HepG2 (cell line): ENCODE data around the gene CBL. TPM values are rescaled to one million over a fixed set of nuclear protein-coding genes. Genes with fewer than 3 reads are reported as not detected.

Experiments used
- ATAC-seq: fragments of 200-7000 bp; cut with Tn5 transposase; 3 replicates; pipeline ENCODE4 v1.9.1; 2020; ENCODE audit warnings: mild to moderate bottlenecking, moderate library complexity
- BruUV-seq: library from RNA; stranded (reverse); fragments of 400-500 nt; replicated peaks from 2 replicates; lab custom pipeline; 2021; lab: Mats Ljungman, UMichigan
- CTCF ChIA-PET: fragments of 300-600 bp; formaldehyde crosslinking; extraction: SDS; loops from one replicate; lab custom pipeline; 2021; ENCODE audit warnings: low total read pairs, inconsistent platforms, low intra/inter-chr PET ratio; lab: Yijun Ruan, JAX
- POLR2A ChIA-PET: fragments of 350-600 bp; sonication (Branson Sonifier 250); formaldehyde crosslinking; loops from one replicate; lab custom pipeline; 2020; ENCODE audit warnings: antibody characterized with exemption, inconsistent platforms; lab: Yijun Ruan, JAX
- DNase-seq: peaks from one replicate; pipeline ENCODE4 v3.0.0-alpha.2; 2015; ENCODE audit warnings: low spot score
- FAIRE-seq: peaks from 3 replicates; lab custom pipeline; 2011; peaks lifted over from hg19 to GRCh38; lab: Jason Lieb, UNC
- H2AFZ ChIP-seq: one replicate; pipeline ENCODE4 v1.6.1; 2011; ENCODE audit warnings: low read length, inconsistent platforms
- H3K27ac ChIP-seq: fragments of 300-600 bp; 3 replicates; pipeline ENCODE4 v1.8.0; 2011; ENCODE audit warnings: mixed run types, mild to moderate bottlenecking, mixed read lengths, low read length, inconsistent platforms; ENCODE audit not compliant: insufficient read depth; ENCODE audit errors: extremely low read length
- H3K27me3 ChIP-seq, 2 experiments: fragments of 200-600 bp in 1 of 2; 2 replicates in 1 of 2; 3 replicates in 1 of 2; pipeline versions ENCODE4 v1.6.0 to v1.8.0; 2011; ENCODE audit warnings: low read length in 2 of 2, mild to moderate bottlenecking in 2 of 2, moderate library complexity in 2 of 2, inconsistent platforms in 1 of 2; ENCODE audit not compliant: insufficient read depth in 2 of 2, control insufficient read depth in 1 of 2
- H3K36me3 ChIP-seq, 2 experiments: fragments of 200-600 bp in 1 of 2; replicated peaks in 1 of 2; 2 replicates in 1 of 2; 3 replicates in 1 of 2; pipeline versions ENCODE4 v1.5.1 to v1.8.0; 2011; ENCODE audit warnings: low read length in 2 of 2, inconsistent platforms in 1 of 2; ENCODE audit not compliant: insufficient read depth in 2 of 2, control insufficient read depth in 1 of 2
- H3K4me1 ChIP-seq: 2 replicates; pipeline ENCODE4 v1.5.1; 2012; ENCODE audit warnings: low read length, inconsistent platforms; ENCODE audit not compliant: insufficient read depth
- H3K4me2 ChIP-seq: 2 replicates; pipeline ENCODE4 v1.6.0; 2011; ENCODE audit warnings: low read depth, low read length, inconsistent platforms
- H3K4me3 ChIP-seq, 3 experiments: fragments of 200-600 bp in 1 of 3; sonication (generic), shearing (Covaris generic) in 1 of 3; replicated peaks in 1 of 3; 2 replicates each; pipeline ENCODE4 v1.5.1; 2011 to 2016; ENCODE audit warnings: low read length in 3 of 3, inconsistent platforms in 2 of 3, low read depth in 2 of 3, mild to moderate bottlenecking in 2 of 3, control low read depth in 1 of 3, mixed read lengths in 1 of 3; ENCODE audit not compliant: insufficient read depth in 1 of 3
- H3K79me2 ChIP-seq: one replicate; pipeline ENCODE4 v1.6.1; 2011; ENCODE audit warnings: low read length, inconsistent platforms; ENCODE audit not compliant: insufficient read depth
- H3K9ac ChIP-seq: 2 replicates; pipeline ENCODE4 v1.6.0; 2011; ENCODE audit warnings: mild to moderate bottlenecking, low read depth, low read length, inconsistent platforms; ENCODE audit not compliant: insufficient read depth
- H3K9me3 ChIP-seq: 2 replicates; pipeline ENCODE4 v1.5.1; 2012; ENCODE audit warnings: mild to moderate bottlenecking, low read length
- H4K20me1 ChIP-seq: 2 replicates; pipeline ENCODE4 v1.6.0; 2011; ENCODE audit warnings: inconsistent platforms, mild to moderate bottlenecking, low read length, moderate library complexity; ENCODE audit not compliant: insufficient read depth
- AGO2 ChIP-seq: fragments of 200-400 bp; formaldehyde crosslinking; optimal IDR thresholded peaks from 2 replicates; pipeline ENCODE3; 2017; ENCODE audit warnings: mild to moderate bottlenecking, low read depth, low read length, moderate library complexity
- NBN ChIP-seq: fragments of 450-650 bp; conservative IDR thresholded peaks from 2 replicates; pipeline ENCODE4 v1.6.1; 2017
- POLR2A ChIP-seq, 2 experiments: IDR thresholded peaks; 2 replicates each; pipeline ENCODE4 v1.6.1; 2011; ENCODE audit warnings: low read depth in 2 of 2, low read length in 2 of 2, mild to moderate bottlenecking in 1 of 2, moderate library complexity in 1 of 2; ENCODE audit not compliant: insufficient read depth in 1 of 2
- RBFOX2 ChIP-seq: fragments of 200-400 bp; formaldehyde crosslinking; IDR thresholded peaks from 2 replicates; pipeline ENCODE4 v1.6.1; 2017; ENCODE audit warnings: low read depth, mild to moderate bottlenecking, low read length
- ZC3H13 ChIP-seq: sonication (generic); formaldehyde crosslinking; IDR thresholded peaks from 2 replicates; pipeline ENCODE4 v1.8.1; 2023; ENCODE audit warnings: mild to moderate bottlenecking, missing genetic modification reagents, moderate library complexity
- ZNF317 ChIP-seq: sonication (generic); formaldehyde crosslinking; IDR thresholded peaks from 2 replicates; pipeline ENCODE4 v1.5.0; 2020; ENCODE audit warnings: mild to moderate bottlenecking, missing genetic modification reagents
- WGBS: methylation state at CpG from one replicate; pipeline ENCODE4 v1.1.6; 2017; ENCODE audit warnings: low lambda C conversion rate; 5-methylcytosine and 5-hydroxymethylcytosine counted together
- in situ Hi-C: cut with HindIII; loops from 2 replicates; pipeline ENCODE4 v1.10.0; 2017; ENCODE audit warnings: low pct_unique_long_range_greater_than_20kb; ENCODE audit not compliant: extremely low pct_ligation_motif_present
- intact Hi-C: fragments of 100-400 bp; cut with micrococcal nuclease; formaldehyde crosslinking; loops from one replicate; pipeline ENCODE4 v1.10.0; 2022; ENCODE audit not compliant: unreplicated experiment
- polyA plus RNA-seq, 8 experiments: library from polyadenylated mRNA; depleted of rRNA in 3 of 8; stranded (reverse) in 7 of 8; unstranded in 1 of 8; fragments of >200 nt; fragmentation: Illumina TruSeq in 4 of 8; extraction: Trizol in 4 of 8; gene quantifications; 2 replicates each; pipeline versions ENCODE4 v1.2.1 to v1.2.3, GENCODE V29; 2011 to 2016; ENCODE audit warnings: low read depth in 4 of 8, missing spikeins in 1 of 8, mixed read lengths in 1 of 8; ENCODE audit not compliant: insufficient read depth in 1 of 8
- total RNA-seq, 5 experiments: library from RNA; depleted of rRNA; stranded (reverse); fragments of >200 nt; fragmentation: Illumina TruSeq; extraction: Trizol; gene quantifications; 2 replicates each; pipeline ENCODE4 v1.2.3, GENCODE V29; 2016; ENCODE audit warnings: low read depth in 1 of 5

The CBL gene
- total and polyA plus RNA-seq, 2 of the 13 experiments (the other 11 are each of a cell fraction or from before 2014, with no cell fraction given), result 6.6 to 7.4 TPM

DNA sequence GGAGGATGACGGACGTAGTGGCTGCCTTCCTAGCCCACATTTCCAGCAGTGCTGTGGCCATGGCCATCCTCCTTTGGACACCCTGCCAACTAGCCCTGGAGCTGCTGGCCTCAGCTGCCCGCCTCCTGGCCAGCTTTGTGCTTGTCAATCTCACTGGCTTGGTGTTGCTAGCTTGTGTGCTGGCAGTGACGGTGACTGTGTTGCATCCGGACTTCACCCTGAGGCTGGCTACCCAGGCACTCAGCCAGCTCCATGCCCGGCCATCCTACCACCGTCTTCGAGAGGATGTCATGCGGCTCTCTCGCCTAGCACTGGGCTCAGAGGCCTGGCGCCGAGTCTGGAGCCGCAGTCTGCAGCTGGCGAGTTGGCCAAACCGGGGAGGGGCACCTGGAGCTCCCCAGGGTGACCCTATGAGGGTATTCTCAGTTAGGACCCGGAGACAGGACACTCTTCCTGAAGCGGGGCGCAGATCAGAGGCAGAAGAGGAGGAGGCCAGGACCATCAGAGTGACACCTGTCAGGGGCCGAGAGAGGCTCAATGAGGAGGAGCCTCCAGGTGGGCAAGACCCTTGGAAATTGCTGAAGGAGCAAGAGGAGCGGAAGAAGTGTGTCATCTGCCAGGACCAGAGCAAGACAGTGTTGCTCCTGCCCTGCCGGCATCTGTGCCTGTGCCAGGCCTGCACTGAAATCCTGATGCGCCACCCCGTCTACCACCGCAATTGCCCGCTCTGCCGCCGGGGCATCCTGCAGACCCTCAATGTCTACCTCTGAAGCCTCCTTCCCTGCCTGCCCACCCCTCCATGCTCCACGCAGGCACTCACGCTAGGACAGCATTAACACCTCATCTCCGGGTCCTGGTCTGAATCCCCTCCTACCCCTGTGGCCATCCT, 129.8 kb downstream of the CBL start:
- Histone ChIP-seq H3K9me3 (no peaks in the 10 kb centered on the region), H4K20me1 (peaks cover 4% of the 10 kb centered on the region; the same call in 1 of the 2 replicates), H3K4me2 (peak overlapping the region; percentile 89), H3K4me3 (peak overlapping the region; percentile 78 to 94 (median 87)), H3K27me3 (peaks cover 0 to 3% of the 10 kb centered on the region in 2 experiments; a peak in 3 of 5 replicates), H3K79me2 (peaks cover 24% of the 10 kb centered on the region), H3K36me3 (peaks cover 8 to 14% of the 10 kb centered on the region in 2 experiments; a peak in 4 of 5 replicates), H3K9ac (peak overlapping the region; percentile 86), H3K4me1 (peaks cover 57% of the 10 kb centered on the region), H3K27ac (no peak overlapping the region), H2AFZ (no peak overlapping the region)
- CTCF ChIA-PET, result no interaction called here
- intact Hi-C loops, result loop anchor here (2.0 kb wide), 1 partner anchor 17 kb away; no protein-coding TSS in a partner anchor
- no peak for ATAC-seq
- TF ChIP-seq NBN, result no peak
- TF ChIP-seq ZNF317 (CRISPR knock-in tag), result peak; percentile 96
- TF ChIP-seq ZC3H13 (CRISPR knock-in tag), result no peak
- peak; percentile 15; the same call in 1 of the 2 replicates for TF ChIP-seq RBFOX2
- 0 out of 4 replicates have a peak, but pooled peaks of 1 of the 2 experiments have one; percentile 16 for TF ChIP-seq POLR2A (IDR thresholded peaks at IDR 0.05; ENCODE audit: insufficient read depth in 1 of 2, low read depth in 2 of 2, low read length in 2 of 2)
- peak; percentile 34 for TF ChIP-seq AGO2
- in situ Hi-C loops, result loop anchor here (5.0 to 10.0 kb wide), 2 partner anchors 36 to 139 kb away; no protein-coding TSS in a partner anchor
- 96% methylated on average over 24 of the region's 30 CpGs for WGBS
- no TSS peak for BruUV-seq
- DNase-seq, result no peak
- POLR2A ChIA-PET, result interaction anchor here (0.9 to 1.0 kb wide), 2 partner anchors 17 to 32 kb away, joined by 3 to 4 read pairs; no protein-coding TSS in a partner anchor
- no peak for FAIRE-seq
